GM10266 (cell line): Measurements from ENCODE around the gene OMA1.
"Not testable (repeated sequence)": the region's sequence is repeated elsewhere in the genome, so short reads cannot be mapped to it uniquely, and the experiment has no call there.

Source experiments
- DNase-seq: peaks from one replicate; pipeline ENCODE4 v3.0.0; 2012; ENCODE audit errors: extremely low spot score
- TF ChIP-seq, protein P1 (sequence below): IDR thresholded peaks from 2 replicates; pipeline ENCODE4 v1.5.1; 2012; ENCODE audit warnings: mild to moderate bottlenecking, low read depth; ENCODE audit not compliant: control insufficient read depth, insufficient read depth; ENCODE audit errors: missing control alignments

Gene OMA1

GRCh38 chr1:58568271-58568860, 21.8 kb upstream of the OMA1 start:
- no peak for DNase-seq
- TF ChIP-seq, protein P1, sequence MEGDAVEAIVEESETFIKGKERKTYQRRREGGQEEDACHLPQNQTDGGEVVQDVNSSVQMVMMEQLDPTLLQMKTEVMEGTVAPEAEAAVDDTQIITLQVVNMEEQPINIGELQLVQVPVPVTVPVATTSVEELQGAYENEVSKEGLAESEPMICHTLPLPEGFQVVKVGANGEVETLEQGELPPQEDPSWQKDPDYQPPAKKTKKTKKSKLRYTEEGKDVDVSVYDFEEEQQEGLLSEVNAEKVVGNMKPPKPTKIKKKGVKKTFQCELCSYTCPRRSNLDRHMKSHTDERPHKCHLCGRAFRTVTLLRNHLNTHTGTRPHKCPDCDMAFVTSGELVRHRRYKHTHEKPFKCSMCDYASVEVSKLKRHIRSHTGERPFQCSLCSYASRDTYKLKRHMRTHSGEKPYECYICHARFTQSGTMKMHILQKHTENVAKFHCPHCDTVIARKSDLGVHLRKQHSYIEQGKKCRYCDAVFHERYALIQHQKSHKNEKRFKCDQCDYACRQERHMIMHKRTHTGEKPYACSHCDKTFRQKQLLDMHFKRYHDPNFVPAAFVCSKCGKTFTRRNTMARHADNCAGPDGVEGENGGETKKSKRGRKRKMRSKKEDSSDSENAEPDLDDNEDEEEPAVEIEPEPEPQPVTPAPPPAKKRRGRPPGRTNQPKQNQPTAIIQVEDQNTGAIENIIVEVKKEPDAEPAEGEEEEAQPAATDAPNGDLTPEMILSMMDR = no peak

GRCh38 chr1:58566339-58566738, 19.8 kb upstream of the OMA1 start:
- DNase-seq = no peak
- TF ChIP-seq, protein P1 = no peak

- DNase-seq = not testable (repeated sequence)
Measured at GRCh38 chr1:58563715-58564114, 17.2 kb upstream of the OMA1 start.

- DNase-seq = no peak
- TF ChIP-seq, protein P1 = no peak
Measured at GRCh38 chr1:58561633-58562032, 15.1 kb upstream of the OMA1 start.

DNA sequence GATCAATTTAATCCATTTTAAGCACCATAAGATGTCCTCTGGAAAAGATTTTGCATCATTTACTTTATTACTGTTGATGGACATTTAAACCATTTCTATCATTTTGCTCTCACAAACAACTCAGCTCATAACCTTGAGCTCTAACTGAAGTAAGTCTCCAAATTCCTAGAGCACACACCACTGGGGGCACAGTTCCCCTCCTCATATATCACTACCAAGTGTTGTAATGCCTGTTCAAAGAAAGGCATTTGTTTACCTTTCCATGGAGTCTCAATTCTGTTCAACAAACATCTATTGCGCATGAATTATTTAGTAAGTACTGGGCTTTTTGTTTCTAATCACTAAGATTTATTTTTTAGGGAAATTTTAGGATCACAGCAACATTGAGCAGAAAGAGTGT, 8.9 kb upstream of the OMA1 start:
- DNase-seq = no peak
- TF ChIP-seq, protein P1 = no peak

DNA sequence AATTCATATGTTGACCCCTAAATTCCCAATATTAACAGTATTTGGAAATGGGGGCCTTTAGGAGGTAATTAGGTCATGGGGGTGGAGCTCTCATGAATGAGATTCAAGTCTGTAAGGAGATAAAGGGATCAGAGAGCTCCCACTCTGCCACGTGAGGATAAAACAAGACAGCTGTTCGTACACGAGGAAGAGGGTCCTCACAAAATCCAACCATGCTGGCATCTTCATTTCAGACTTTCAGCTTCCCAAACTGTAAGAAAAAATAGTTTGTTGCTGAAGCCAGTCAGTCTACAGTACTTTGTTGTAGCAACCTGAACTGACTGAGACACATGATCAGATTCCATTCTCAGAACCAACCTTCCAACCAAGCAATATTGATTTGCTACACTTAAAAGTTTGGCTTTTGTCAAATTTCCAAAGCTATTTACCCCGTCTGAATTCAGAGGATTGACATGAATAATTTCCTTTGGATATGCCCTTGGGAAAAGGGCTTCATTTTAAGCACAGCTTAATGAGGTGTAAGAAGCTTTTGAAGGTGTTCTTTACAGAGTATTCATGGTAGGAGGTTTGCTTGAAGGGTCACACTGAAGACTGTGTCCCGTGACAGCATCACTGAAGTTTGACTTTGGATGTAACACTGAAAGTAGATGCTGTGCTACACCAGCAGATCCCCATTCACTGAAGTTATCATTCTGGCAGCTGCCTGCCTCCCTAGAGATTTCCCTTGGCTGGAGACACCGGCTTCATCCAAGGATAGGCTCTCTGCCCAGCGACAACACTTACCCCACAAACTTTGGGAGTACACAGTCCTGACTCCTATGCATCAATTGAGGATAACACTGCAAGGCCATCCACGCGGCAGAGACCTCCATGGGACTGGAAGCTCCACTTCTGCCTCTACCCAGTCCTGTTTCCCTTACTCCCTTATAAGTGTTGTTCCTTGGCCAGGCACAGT, 4.9 kb upstream of the OMA1 start:
- no peak for DNase-seq
- TF ChIP-seq, protein P1 = no peak

DNA sequence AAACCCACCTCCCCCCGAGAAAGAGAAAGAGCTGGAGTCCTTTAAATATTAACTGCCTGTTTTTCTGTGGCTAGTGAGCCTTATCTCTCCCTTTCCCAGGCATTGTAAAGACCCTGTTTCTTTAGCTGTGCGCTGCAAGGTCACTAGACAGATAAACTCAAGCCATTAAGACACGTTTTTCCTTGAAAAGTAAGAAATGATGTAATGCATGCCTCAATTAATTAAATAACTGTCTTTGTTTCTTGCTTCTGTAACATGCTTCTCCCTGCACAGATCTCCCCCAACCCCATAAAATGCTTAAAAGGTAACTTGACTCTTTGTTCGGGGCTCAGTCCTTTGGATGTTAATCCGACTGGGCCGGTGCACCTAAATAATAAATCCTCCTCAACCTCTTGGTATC, 2.8 kb upstream of the OMA1 start:
- DNase-seq = not testable (repeated sequence)

- DNase-seq = no peak
- TF ChIP-seq, protein P1 = no peak
Measured at GRCh38 chr1:58548371-58548770, 1.8 kb upstream of the OMA1 start.
